HuH-7.5 (cell line): ENCODE measurements around the gene IFFO2.

ENCODE experiments used
- DNase-seq: peaks from one replicate; pipeline ENCODE4 v3.0.0; 2011; ENCODE audit warnings: low spot score

IFFO2 gene

GRCh38 chr1:18972531-18972930 lies 16.1 kb upstream of the IFFO2 start:
- no peak for DNase-seq

DNA sequence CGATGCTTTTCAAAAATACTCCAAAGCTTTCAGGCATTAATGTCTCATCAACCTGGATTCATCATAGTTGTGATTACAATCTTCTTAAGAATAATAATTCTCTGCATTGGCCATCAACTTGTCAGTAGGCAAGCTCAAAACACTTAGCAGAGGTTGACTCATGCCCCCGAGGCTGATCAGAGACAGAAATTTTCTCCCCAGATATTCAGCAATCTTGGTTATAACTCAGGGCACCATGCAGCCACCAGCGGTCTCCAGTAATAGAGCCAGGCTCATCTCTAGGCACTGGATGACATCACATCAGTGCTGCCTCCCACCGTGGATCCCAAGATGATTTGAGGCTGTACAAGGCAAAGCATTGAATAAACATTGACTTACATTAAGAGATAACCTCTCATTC lies 14.3 kb upstream of the IFFO2 start:
- no peak for DNase-seq

GRCh38 chr1:18970358-18970757 lies 13.9 kb upstream of the IFFO2 start:
- DNase-seq, result no peak

DNA sequence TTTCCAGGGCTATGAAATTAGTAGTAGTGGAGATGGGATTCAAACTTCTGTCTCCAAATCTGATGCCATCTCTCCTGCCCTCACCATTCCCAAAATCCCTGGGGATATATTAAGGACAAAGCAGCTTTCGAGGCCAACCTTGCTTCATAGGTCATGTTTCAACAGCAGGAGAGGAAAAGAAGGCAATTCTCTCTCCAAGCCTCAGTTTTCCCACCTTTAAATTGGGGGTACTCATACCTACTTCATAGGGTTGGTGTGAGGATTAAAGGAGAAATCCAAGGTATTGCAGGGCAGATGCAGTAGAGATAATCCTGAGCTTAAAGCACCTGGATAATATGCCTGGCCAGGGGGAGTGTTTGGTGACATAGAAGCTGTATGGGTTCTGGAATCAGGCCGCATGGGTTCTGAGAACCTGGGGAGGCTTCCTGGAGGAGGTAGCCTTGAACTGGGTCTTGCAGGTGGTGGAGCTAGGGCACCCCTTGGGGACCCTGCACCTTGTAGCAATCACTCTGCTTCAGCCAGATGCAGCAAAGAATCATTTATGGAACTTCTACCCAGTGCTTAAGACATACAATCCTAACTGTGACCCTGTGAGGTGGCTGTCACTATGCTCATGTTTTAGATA lies 10.7 kb upstream of the IFFO2 start:
- no peak for DNase-seq

- DNase-seq, result no peak
These were observed 9.0 kb upstream of the IFFO2 start for GRCh38 chr1:18965206-18966173.

DNA sequence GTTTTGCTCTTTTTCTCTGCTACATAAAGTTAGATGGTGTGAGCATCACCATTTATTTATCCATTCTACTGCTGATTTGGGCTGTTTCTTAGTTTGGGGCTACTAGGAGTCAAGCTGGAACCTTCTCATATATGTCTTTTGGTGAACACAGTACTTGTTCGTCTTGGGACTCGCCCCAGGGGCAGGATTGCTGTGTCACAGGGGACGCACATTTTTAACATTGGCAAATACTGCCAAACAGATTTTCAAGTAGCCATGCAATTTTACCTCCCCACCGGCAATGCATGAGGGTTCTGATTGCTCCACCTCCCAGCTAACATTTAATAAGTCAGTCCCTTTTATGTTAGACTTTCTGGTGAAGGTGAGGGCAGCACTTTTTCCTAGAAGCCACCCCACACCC lies 7.5 kb upstream of the IFFO2 start:
- no peak for DNase-seq

GRCh38 chr1:18962855-18963737 lies 6.6 kb upstream of the IFFO2 start:
- DNase-seq, result no peak

DNA sequence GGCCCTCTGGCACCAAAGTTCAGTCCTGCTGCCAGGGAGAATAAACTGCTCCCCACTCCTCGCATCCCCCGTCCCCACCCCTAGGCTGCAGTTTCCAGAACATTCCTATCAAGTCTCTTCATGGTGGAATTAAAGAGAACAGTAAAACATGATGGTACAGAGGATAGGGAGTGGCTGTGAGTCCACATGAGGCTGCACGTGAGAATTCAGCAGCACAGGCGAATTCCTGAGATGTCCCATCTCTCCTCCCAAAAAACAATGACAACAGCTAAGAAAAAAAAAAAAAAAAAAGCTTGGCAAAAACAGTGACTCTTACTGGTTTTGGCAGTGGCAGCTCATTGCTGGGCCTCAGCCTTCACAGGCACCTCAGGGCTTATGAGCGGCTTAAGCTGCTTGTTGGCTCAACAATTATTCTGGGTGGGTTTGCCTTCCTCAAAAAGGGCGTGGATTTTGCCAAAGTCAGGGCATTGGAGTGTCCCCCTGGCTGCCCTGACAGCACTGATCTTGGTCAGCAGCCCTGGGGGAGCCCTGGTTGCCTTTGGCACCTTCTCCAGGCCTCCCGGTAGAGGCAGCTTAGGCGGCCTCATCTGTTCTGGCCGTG lies 5.7 kb upstream of the IFFO2 start:
- DNase-seq, result no peak

GRCh38 chr1:18960821-18961220 lies 4.3 kb upstream of the IFFO2 start:
- DNase-seq, result no peak

- DNase-seq, result no peak
These were observed 3.9 kb upstream of the IFFO2 start for GRCh38 chr1:18960409-18960808.

- no peak for DNase-seq
These were observed 3.1 kb upstream of the IFFO2 start for GRCh38 chr1:18959591-18959990.

DNA sequence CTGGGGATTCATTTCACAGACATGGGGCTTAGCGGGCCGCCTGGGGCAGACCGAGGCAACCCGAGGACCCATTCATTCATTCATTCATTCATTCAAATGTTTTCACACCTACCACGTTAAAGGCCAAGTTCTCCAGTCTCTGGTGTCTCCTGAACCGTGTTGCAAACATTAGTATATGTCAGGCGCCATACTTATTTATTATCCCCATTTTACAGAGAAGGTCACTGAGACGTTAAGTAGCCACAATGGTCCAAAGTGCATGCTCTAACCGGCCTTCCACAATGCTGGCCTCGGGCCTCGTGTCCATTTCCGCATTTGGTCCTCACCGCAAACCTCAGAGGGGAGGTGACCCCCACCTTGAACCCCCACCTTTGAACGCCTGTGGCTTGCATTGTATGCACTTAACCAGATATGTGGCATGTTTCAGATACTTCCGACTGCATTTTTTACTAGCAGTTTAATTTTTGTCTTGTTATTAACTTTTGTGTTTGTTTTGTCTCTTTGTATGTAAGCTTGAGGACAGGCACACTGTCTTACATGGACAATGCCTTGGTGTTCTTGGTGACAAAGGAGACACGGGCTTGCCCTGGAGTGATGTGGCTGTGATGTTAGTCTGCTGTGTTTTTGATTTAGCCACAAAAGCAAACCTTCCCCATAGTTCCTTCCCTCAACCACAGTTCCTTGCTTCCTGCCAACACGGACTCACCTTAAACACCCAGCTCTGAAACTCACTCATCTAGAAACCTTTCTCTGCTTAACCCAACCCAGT lies 1.2 kb upstream of the IFFO2 start:
- no peak for DNase-seq

DNA sequence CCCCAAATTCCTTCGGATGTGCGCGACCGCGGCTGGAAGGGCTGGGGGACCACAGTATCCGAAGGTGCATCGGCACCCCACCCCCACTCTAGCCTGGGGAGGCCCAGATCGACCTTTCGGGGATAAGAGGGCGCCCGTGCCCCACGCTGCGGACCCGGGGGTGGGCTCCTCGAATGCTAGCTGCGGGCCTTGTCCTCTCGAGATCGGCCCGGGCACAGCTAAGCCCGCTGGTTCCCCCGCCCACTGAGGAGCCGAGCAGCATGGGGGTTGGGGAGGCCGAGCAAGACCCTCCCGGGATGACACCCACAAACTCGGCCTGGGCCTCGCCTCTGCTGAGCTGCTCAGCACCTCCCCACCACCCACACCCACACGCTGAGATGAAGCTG lies 653 bp upstream of the IFFO2 start:
- DNase-seq, result no peak

GRCh38 chr1:18955441-18956192 lies 859 bp downstream of the IFFO2 start:
- DNase-seq, result peak; percentile 66

DNA sequence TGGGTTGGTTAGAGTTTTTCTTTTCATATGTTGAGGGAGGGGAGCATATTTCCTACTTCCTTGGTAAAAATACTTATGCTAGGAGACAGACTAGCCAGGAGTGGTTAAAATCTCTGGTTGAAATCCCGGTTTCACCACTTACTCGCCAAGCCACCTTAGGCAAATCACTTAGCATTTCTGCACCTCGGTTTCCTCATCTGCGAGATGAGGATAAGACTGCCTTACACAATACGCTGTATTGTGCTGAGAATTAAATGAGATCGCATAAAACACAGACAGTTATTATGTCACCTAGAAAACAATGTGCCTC lies 1.4 kb downstream of the IFFO2 start:
- DNase-seq, result no peak

DNA sequence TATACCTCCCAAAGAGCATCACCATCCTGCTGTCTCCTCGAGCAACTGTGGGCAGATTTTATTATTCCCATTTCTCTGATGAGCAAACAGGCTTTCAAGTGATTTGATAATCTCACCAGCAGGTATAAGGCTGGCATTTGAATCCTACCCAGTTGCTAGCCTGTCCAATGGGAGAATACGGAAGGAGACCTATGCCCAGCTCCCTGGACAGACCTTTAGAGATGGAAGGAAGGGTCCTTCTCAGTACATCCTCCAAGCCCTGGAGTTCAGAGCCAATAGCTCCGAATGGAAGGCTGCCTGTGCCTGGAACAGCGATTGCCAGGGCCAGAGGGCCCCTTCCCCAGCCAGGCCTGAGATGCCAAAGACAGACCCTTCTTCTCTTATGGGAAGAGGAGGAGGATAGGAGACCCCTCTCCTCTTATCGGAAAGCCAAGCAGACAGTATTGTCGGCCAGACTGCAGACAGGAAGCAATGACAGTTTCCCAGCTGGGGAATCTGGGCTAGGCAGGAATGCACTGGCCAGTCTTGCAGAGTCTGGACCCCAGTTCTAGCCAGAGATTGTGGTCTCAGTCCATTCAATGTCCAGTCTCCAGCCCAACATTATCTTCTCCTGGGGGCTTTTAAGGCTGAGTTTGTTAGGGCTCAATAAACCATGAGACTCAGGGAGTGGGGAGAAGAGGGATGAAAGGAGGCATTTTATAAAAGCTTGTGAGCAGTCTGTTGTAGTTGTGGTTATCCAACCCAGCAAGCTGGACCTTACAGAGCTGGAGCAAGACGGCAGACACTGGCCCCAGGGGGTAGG lies 2.0 kb downstream of the IFFO2 start:
- no peak for DNase-seq

DNA sequence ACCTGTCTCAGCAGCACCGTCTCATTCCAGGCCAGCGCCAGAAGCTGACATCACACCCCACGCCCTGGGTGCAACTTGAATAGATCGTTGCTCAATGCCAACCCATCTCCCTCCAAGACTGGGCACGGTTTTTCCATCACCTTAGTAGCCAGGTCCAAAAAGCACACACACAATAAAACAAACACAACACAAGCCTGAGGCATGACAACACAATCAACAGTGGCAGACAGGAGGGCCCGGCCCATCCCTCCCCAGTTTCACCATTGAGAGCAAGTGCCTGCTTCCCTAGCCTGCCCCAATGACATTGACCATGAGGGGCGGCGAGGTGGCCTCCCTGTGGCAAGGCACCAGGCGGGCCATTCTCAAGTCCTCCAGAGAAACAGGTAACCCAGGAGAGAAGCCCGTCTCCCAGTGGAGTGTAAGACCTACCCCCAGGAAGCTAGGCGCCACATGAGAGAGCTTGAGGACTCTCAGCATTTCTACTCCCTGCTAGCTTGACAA lies 2.7 kb downstream of the IFFO2 start:
- peak; percentile 6 for DNase-seq

DNA sequence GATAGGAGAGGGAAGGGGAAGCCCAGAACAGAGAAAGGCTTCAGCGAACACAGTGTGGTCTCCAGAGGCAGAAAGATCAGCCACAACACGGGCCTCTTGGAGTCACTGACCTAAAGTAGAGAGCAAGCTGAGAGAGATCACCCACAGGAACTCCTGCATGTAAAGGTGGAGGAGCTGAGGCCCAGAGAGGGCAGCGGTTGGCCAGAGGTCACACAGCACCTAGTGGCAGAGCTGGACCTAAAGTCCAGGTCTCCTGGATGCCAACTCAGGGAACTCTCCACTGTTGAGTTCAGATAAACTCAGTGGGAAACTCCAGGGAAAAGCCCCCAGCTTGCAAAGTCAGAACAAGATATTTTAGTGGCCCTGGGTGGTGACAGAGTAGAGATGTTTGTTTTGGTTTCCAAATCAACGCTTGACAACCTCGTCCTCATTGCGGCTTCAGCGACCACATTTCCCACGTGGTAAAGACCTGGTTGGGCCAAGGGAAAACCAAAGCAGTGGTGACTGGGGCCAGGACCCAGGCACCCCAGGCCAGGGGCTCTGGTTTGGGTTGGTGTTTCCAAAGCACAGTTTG lies 4.6 kb downstream of the IFFO2 start:
- no peak for DNase-seq

DNA sequence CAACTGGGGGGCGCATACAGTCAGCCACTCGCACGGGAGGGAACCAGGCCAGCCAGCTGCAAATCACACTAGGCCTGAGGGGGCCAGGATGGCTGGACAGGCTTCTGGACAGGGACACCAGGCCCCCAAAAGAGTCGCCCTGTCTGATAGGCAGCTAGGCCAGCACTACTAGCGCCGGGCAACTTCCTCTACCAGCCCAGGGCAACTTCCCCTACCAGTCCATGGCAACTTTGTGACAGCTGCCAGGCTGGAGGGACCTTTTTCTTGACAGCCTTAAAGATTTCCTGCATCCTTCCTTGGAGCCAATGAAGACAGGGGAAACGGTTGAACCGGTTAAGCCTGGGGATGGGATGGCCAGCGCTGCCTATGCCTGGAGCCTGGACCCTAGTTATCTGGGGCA lies 5.1 kb downstream of the IFFO2 start:
- no peak for DNase-seq
